MCF 10A (cell line): ENCODE results near the gene MMP24OS. TPM values are rescaled to one million over a fixed set of nuclear protein-coding genes. Genes with fewer than 3 reads are reported as not detected.
A peak's percentile ranks its signal among the peaks of the same experiment; 100 is the strongest.

Experiments
- BruUV-seq: library from RNA; stranded (reverse); fragments of 400-500 nt; replicated peaks from 2 replicates; lab custom pipeline; 2021; lab: Mats Ljungman, UMichigan
- CTCF ChIA-PET: fragments of 300-600 bp; sonication (Branson Sonifier 250); formaldehyde crosslinking; extraction: SDS; loops from one replicate; lab custom pipeline; 2021; ENCODE audit warnings: antibody characterized with exemption, inconsistent platforms; lab: Yijun Ruan, JAX
- POLR2A ChIA-PET: fragments of 300-600, 350-650 bp; sonication (Branson Sonifier 250); formaldehyde crosslinking; extraction: SDS; loops from one replicate; lab custom pipeline; 2020; ENCODE audit warnings: antibody characterized with exemption, inconsistent platforms; lab: Yijun Ruan, JAX
- DNase-seq: peaks from one replicate; pipeline ENCODE4 v3.0.0-alpha.2; 2018; ENCODE audit not compliant: unreplicated experiment
- H3K27ac Mint-ChIP-seq: one replicate; pipeline ENCODE4 v1.8.0; 2022; ENCODE audit warnings: mild to moderate bottlenecking, low read depth, mixed read lengths; ENCODE audit not compliant: unreplicated experiment
- H3K27me3 Mint-ChIP-seq: one replicate; pipeline ENCODE4 v1.8.0; 2022; ENCODE audit warnings: mixed read lengths; ENCODE audit not compliant: insufficient read depth, unreplicated experiment
- H3K36me3 Mint-ChIP-seq: one replicate; pipeline ENCODE4 v1.8.0; 2022; ENCODE audit warnings: mild to moderate bottlenecking, moderate library complexity, mixed read lengths; ENCODE audit not compliant: insufficient read depth, unreplicated experiment
- H3K4me1 Mint-ChIP-seq: one replicate; pipeline ENCODE4 v1.8.0; 2022; ENCODE audit warnings: mixed read lengths; ENCODE audit not compliant: insufficient read depth, unreplicated experiment
- H3K4me3 Mint-ChIP-seq: one replicate; pipeline ENCODE4 v1.8.0; 2022; ENCODE audit warnings: mild to moderate bottlenecking, moderate library complexity, mixed read lengths; ENCODE audit not compliant: unreplicated experiment
- H3K9me3 Mint-ChIP-seq: one replicate; pipeline ENCODE4 v1.8.0; 2022; ENCODE audit warnings: mixed read lengths; ENCODE audit not compliant: unreplicated experiment
- CTCF ChIP-seq: fragments of 200-600 bp; IDR thresholded peaks from one replicate; pipeline ENCODE4 v1.8.0; 2022; ENCODE audit warnings: antibody characterized with exemption, mild to moderate bottlenecking; ENCODE audit not compliant: unreplicated experiment
- intact Hi-C: fragments of 100-400 bp; cut with micrococcal nuclease; formaldehyde crosslinking; loops from 2 replicates; pipeline ENCODE4 v1.14.1; 2022
- total RNA-seq: library from RNA; stranded (reverse); gene quantifications from 2 replicates; pipeline ENCODE4 v1.2.3, GENCODE V29; 2022

The MMP24OS gene
- total RNA-seq, 1 experiment from 2014 or later = 52.2 TPM

- TF ChIP-seq CTCF = no peak
- H3K4me3 Mint-ChIP-seq = no peak overlapping the region
- ChIA-PET POLR2A (interaction anchor here (1.0 to 7.3 kb wide), 6 partner anchors 24 to 173 kb away, joined by 3 to 121 read pairs (median 6); partner anchors contain the start of genes CEP250, EDEM2 and UQCC1), CTCF (interaction anchor here (0.7 to 3.6 kb wide), 6 partner anchors 23 to 516 kb away, joined by 3 to 55 read pairs (median 6); partner anchors contain the start of gene GDF5)
- DNase-seq = no peak
- no peaks in the 10 kb centered on the region for H3K27me3 Mint-ChIP-seq
- H3K27ac Mint-ChIP-seq = no peak overlapping the region
- H3K36me3 Mint-ChIP-seq = peaks cover 66% of the 10 kb centered on the region
- no TSS peak for BruUV-seq
- intact Hi-C loops = no loop called here
- H3K9me3 Mint-ChIP-seq = no peaks in the 10 kb centered on the region
- H3K4me1 Mint-ChIP-seq = peaks cover 40% of the 10 kb centered on the region
Observed at GRCh38 chr20:35281506-35282101, 3.7 kb upstream of the MMP24OS start.

GRCh38 chr20:35280523-35280922 lies 2.6 kb upstream of the MMP24OS start:
- CTCF ChIA-PET = interaction anchor here (0.6 to 3.5 kb wide), 5 partner anchors 11 to 166 kb away, joined by 3 to 22 read pairs (median 7); partner anchors contain the start of gene GDF5
- Mint-ChIP-seq H3K27ac (no peak overlapping the region), H3K27me3 (no peaks in the 10 kb centered on the region), H3K9me3 (no peaks in the 10 kb centered on the region), H3K4me1 (peaks cover 33% of the 10 kb centered on the region), H3K4me3 (no peak overlapping the region), H3K36me3 (peaks cover 67% of the 10 kb centered on the region)
- no peak for TF ChIP-seq CTCF
- BruUV-seq = no TSS peak
- DNase-seq = no peak
- intact Hi-C loops = no loop called here
- POLR2A ChIA-PET = interaction anchor here (0.6 to 7.3 kb wide), 6 partner anchors 9 to 456 kb away, joined by 3 to 92 read pairs (median 3); partner anchors contain the start of gene CEP250

- Mint-ChIP-seq H3K27me3 (no peaks in the 10 kb centered on the region), H3K9me3 (no peaks in the 10 kb centered on the region), H3K36me3 (peaks cover 64% of the 10 kb centered on the region), H3K27ac (peak overlapping the region; percentile 87), H3K4me1 (peaks cover 27% of the 10 kb centered on the region), H3K4me3 (no peak overlapping the region)
- TF ChIP-seq CTCF = no peak
- CTCF ChIA-PET = interaction anchor here (0.5 to 3.5 kb wide), 11 partner anchors 11 to 740 kb away, joined by 3 to 22 read pairs (median 4); partner anchors contain the start of genes EDEM2 and GDF5
- no peak for DNase-seq
- no TSS peak for BruUV-seq
- POLR2A ChIA-PET = interaction anchor here (0.6 to 7.3 kb wide), 9 partner anchors 10 to 463 kb away, joined by 3 to 92 read pairs (median 3); partner anchors contain the start of genes CEP250, EDEM2, RBM39 and UQCC1
- intact Hi-C loops = no loop called here
Observed at GRCh38 chr20:35279533-35280174, 1.7 kb upstream of the MMP24OS start.

GRCh38 chr20:35279040-35279439 lies 1.1 kb upstream of the MMP24OS start:
- no peak for TF ChIP-seq CTCF
- Mint-ChIP-seq H3K27me3 (no peaks in the 10 kb centered on the region), H3K4me1 (peaks cover 26% of the 10 kb centered on the region), H3K27ac (peak overlapping the region; percentile 87), H3K9me3 (no peaks in the 10 kb centered on the region), H3K4me3 (peak overlapping the region; percentile 98), H3K36me3 (peaks cover 64% of the 10 kb centered on the region)
- intact Hi-C loops = no loop called here
- peak; percentile 66 for DNase-seq
- BruUV-seq = no TSS peak
- CTCF ChIA-PET = interaction anchor here (0.5 to 3.5 kb wide), 9 partner anchors 10 to 739 kb away, joined by 3 to 22 read pairs (median 4); partner anchors contain the start of genes EDEM2 and GDF5
- POLR2A ChIA-PET = interaction anchor here (0.6 to 7.3 kb wide), 10 partner anchors 9 to 463 kb away, joined by 3 to 92 read pairs (median 4); partner anchors contain the start of genes CEP250, EDEM2, RBM39 and UQCC1
